Neural progenitor cell (in vitro differentiated cells): ENCODE data around the gene NOL8.

ENCODE experiments used
- CTCF ChIP-seq: fragments of 200-600 bp; sonication (generic); IDR thresholded peaks from 2 replicates; pipeline ENCODE4 v1.5.1; 2017; ENCODE audit warnings: antibody characterized with exemption, mild to moderate bottlenecking
- EZH2 ChIP-seq: fragments of 200-600 bp; sonication (generic); IDR thresholded peaks from 2 replicates; pipeline ENCODE4 v1.6.1; 2017; ENCODE audit warnings: antibody characterized with exemption, mild to moderate bottlenecking, moderate library complexity
- EZH2phosphoT487 ChIP-seq: fragments of 200-600 bp; sonication (generic); IDR thresholded peaks from 2 replicates; pipeline ENCODE4 v1.6.1; 2017; ENCODE audit warnings: antibody characterized with exemption

GRCh38 chr9:92275541-92275940 is 49.6 kb downstream of the NOL8 start:
- TF ChIP-seq CTCF (no peak), EZH2phosphoT487 (no peak), EZH2 (no peak)
